Fibroblast of villous mesenchyme (primary cell): ENCODE measurements around the gene ZNF618. TPM values are rescaled to one million over a fixed set of nuclear protein-coding genes. Genes with fewer than 3 reads are reported as not detected.

Source experiments
- DNase-seq: peaks from one replicate; pipeline ENCODE4 v3.0.0-alpha.2; 2010; ENCODE audit warnings: low read depth
- H3K4me3 ChIP-seq: 2 replicates; pipeline ENCODE4 v1.5.1; 2011; ENCODE audit warnings: low read depth, mild to moderate bottlenecking, low read length
- CTCF ChIP-seq: IDR thresholded peaks from 2 replicates; pipeline ENCODE4 v1.5.1; 2012; ENCODE audit warnings: low read depth, mild to moderate bottlenecking, low read length; ENCODE audit not compliant: insufficient read depth
- total RNA-seq: library from RNA; depleted of rRNA; stranded (reverse); fragments of >200 nt; gene quantifications from 2 replicates; pipeline ENCODE4 v1.2.3, GENCODE V29; 2012

ZNF618 gene
- total RNA-seq, 1 donor, result 12.5 TPM

- no peak overlapping the region for H3K4me3 ChIP-seq
- TF ChIP-seq CTCF, result no peak
- peak; percentile 81 for DNase-seq
These were observed 127.6 kb downstream of the ZNF618 start for GRCh38 chr9:114003758-114004157.

- TF ChIP-seq CTCF, result no peak
- peak; percentile 53 for DNase-seq
- no peak overlapping the region for H3K4me3 ChIP-seq
These were observed 128.2 kb downstream of the ZNF618 start for GRCh38 chr9:114004221-114004716.

DNA sequence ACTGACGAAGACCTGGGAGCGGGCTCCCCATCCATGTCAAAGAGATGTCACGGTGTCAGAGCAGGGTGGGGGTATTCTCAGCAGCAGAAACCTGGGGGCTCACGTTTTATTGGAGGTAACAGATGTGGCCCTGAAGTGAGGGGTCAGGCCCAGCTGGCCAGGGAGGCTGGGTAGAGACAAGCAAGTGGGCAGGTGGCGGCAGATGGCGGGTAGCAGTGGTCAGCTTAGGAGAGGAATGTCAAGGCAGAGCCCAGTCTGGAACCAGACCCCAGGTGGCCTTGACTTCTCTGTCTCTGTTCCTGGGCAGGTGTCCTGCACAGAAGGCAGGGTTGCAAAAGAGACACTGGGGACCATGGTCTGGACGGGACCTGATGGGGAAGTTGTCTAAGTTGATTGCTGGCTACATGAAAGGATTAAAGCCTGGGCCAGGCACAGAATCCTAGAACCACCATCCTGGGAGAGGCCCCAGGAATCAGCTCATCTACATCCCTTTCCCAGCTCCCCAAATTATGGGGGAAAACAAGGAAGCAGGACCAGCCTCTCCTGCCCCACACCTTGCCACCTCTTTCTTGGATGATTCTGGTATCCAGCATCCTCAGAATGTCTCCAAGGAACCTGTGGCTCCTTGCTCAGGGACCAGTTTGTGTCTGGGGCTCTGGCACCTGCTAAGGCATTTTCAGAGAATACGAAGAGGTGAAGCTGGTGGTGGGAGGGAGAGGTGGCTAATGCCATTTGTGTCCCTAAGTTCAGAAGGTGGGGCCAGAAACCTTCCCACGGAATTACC, 129.5 kb downstream of the ZNF618 start:
- DNase-seq, result no peak
- no peak for TF ChIP-seq CTCF
- H3K4me3 ChIP-seq, result no peak overlapping the region

- no peak for TF ChIP-seq CTCF
- no peak overlapping the region for H3K4me3 ChIP-seq
- no peak for DNase-seq
These were observed 130.0 kb downstream of the ZNF618 start for GRCh38 chr9:114006155-114006550.

- no peak for DNase-seq
- no peak overlapping the region for H3K4me3 ChIP-seq
- TF ChIP-seq CTCF, result no peak
These were observed 131.0 kb downstream of the ZNF618 start for GRCh38 chr9:114006931-114007691.

DNA sequence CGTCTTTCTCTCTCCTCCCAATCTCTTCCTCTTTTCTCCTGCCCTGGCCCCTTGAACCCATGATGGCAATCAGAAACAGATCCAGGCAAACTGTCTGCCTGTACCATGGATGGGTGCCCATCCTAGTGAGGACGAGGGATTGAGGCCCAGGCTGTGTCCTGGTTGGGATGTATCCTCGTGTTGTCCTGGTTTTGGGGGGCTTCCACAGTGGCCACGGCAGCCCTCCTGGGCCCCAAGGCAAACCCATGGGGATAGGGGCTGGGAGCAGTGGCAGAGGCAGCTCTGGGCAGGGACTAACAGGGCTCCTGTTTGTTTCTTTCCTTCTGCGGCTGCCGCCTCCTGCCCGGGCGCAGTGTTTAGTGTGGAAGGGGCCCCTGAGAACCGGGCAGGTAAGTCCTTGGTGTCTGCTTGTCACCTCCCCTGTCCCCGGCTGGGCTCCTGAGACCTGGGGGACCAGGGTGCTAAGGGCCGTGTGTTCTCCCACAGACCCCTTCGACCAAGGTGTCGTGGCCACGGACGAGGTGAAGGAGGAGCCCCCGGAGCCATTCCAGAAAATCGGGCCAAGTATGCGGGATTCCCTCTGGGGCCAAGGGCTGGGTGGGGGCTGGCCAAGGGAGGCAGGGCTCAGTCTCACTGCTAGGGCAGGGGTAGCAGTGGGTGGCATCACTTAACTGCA, 132.0 kb downstream of the ZNF618 start:
- H3K4me3 ChIP-seq, result no peak overlapping the region
- no peak for TF ChIP-seq CTCF
- DNase-seq, result no peak
